Spleen (tissue), 7 donors: ENCODE data around the gene CNNM3.

ENCODE experiments used
- CTCF ChIP-seq, 11 experiments: fragments of 200-600 bp in 7 of 11; fragments of 450-650 bp in 4 of 11; sonication (generic) in 4 of 11; IDR thresholded peaks in 8 of 11; conservative IDR thresholded peaks in 3 of 11; 1 replicate in 7 of 11; 2 replicates in 4 of 11; pipeline versions ENCODE4 v1.4.0 to v1.8.0; 2016 to 2021; ENCODE audit warnings: antibody characterized with exemption in 11 of 11, inconsistent platforms in 4 of 11, mild to moderate bottlenecking in 1 of 11
- POLR2AphosphoS5 ChIP-seq, 3 donors: sonication (generic); formaldehyde crosslinking; IDR thresholded peaks; one replicate each; pipeline ENCODE4 v1.5.1; 2017; ENCODE audit warnings: antibody characterized with exemption in 3 of 3
- donor health status: DM: no; HTN: no; CAD: no; lungs with moderate emphysema.
- donor health status: DM: no; HTN: no; CAD: no.
- donor health status: DM: no; HTN: no; CAD: no.

GRCh38 chr2:96801786-96802595 is 14.1 kb upstream of the CNNM3 start:
- peak; percentile 34 to 66 (median 39) for TF ChIP-seq POLR2AphosphoS5 (IDR thresholded peaks at IDR 0.05)
- TF ChIP-seq CTCF (IDR thresholded peaks at IDR 0.05 in 8 of 11, conservative IDR thresholded peaks at IDR 0.05 in 3 of 11): no peak
